Transverse colon (tissue), 4 donors: ENCODE data around the gene PLPP3. TPM values are rescaled to one million over a fixed set of nuclear protein-coding genes. Genes with fewer than 3 reads are reported as not detected.

Source experiments
- DNase-seq: peaks from one replicate; pipeline ENCODE4 v3.0.0-alpha.2; 2019
- H3K27ac ChIP-seq, 4 donors: fragments of 200-600 bp; sonication (generic); 2 replicates each; pipeline ENCODE4 v1.5.1; 2016 to 2018; ENCODE audit warnings: inconsistent platforms in 4 of 4
- H3K27me3 ChIP-seq: fragments of 200-600 bp; sonication (generic); 2 replicates; pipeline ENCODE4 v1.5.1; 2017; ENCODE audit warnings: inconsistent platforms
- H3K36me3 ChIP-seq, 4 donors: fragments of 200-600 bp; sonication (generic); 2 replicates each; pipeline ENCODE4 v1.5.1; 2017 to 2019; ENCODE audit warnings: inconsistent platforms in 4 of 4
- H3K4me1 ChIP-seq, 4 donors: fragments of 200-600 bp; sonication (generic); 2 replicates each; pipeline ENCODE4 v1.5.1; 2017 to 2020; ENCODE audit warnings: inconsistent platforms in 4 of 4
- H3K4me3 ChIP-seq, 4 donors: fragments of 200-600 bp; sonication (generic); 1 replicate in 1 of 4; 2 replicates in 3 of 4; pipeline versions ENCODE4 v1.5.1 to v1.6.1; 2017 to 2019; ENCODE audit warnings: inconsistent platforms in 4 of 4
- H3K9me3 ChIP-seq, 2 donors: fragments of 200-600 bp; sonication (generic); 2 replicates each; pipeline ENCODE4 v1.5.1; 2017 to 2019; ENCODE audit warnings: inconsistent platforms in 2 of 2
- EP300 ChIP-seq: sonication (generic); formaldehyde crosslinking; IDR thresholded peaks from one replicate; pipeline ENCODE4 v1.6.1; 2017; ENCODE audit warnings: antibody characterized with exemption, low read depth
- POLR2A ChIP-seq: fragments of 450-650 bp; IDR thresholded peaks from one replicate; pipeline ENCODE4 v1.6.1; 2016; ENCODE audit warnings: antibody characterized with exemption, mild to moderate bottlenecking, moderate library complexity
- POLR2AphosphoS5 ChIP-seq, 3 donors: sonication (generic); formaldehyde crosslinking; IDR thresholded peaks; one replicate each; pipeline ENCODE4 v1.6.1; 2016; ENCODE audit warnings: antibody characterized with exemption in 3 of 3
- WGBS, 2 donors: methylation state at CpG; one replicate each; pipeline ENCODE4 v1.1.5; 2018; ENCODE audit warnings: low coverage in 1 of 2; 5-methylcytosine and 5-hydroxymethylcytosine counted together
- in situ Hi-C, 4 donors: fragments of 200-750 bp; cut with MboI; loops; one replicate each; pipeline versions ENCODE4 v1.15.0 to v1.15.1; 2017; ENCODE audit warnings: low sequenced_read_pairs in 3 of 4, low pct_ligation_motif_present in 1 of 4, low pct_unique_long_range_greater_than_20kb in 1 of 4
- intact Hi-C: fragments of 100-400 bp; cut with DNase I; formaldehyde crosslinking; loops from one replicate; pipeline ENCODE4 v1.15.1; 2023; ENCODE audit warnings: low total_unique reads
- total RNA-seq, 4 donors: library from RNA; depleted of rRNA; stranded (reverse); fragments of >200 nt; gene quantifications; one replicate each; pipeline ENCODE4 v1.1.0, GENCODE V29; 2016
- TF ChIP-seq, protein P1 (sequence below), 5 experiments: fragments of 200-600 bp in 3 of 5; fragments of 450-650 bp in 2 of 5; sonication (generic) in 3 of 5; IDR thresholded peaks; 1 replicate in 2 of 5; 2 replicates in 3 of 5; pipeline ENCODE4 v1.5.1; 2016 to 2017; ENCODE audit warnings: antibody characterized with exemption in 5 of 5, inconsistent platforms in 3 of 5, mild to moderate bottlenecking in 2 of 5, moderate library complexity in 1 of 5

PLPP3 gene
- total RNA-seq, 4 donors from 2014 or later = 51.2 to 75.1 (median 63.3) TPM

GRCh38 chr1:56578138-56578962 is 1.0 kb downstream of the PLPP3 start:
- no peaks in the 10 kb centered on the region for H3K36me3 ChIP-seq
- H3K4me1 ChIP-seq = peaks cover 0 to 35% (median 24%) of the 10 kb centered on the region in 4 donors
- intact Hi-C loops = loop anchor here (10.0 kb wide), 1 partner anchor 394 kb away; no protein-coding TSS in a partner anchor
- peak overlapping the region; percentile 91 to 98 (median 95) for H3K27ac ChIP-seq
- in situ Hi-C loops = loop anchor here in 3 of 4 donors (25.0 kb wide), 4 partner anchors 166 to 1441 kb away; no protein-coding TSS in a partner anchor
- H3K27me3 ChIP-seq = no peaks in the 10 kb centered on the region
- peak overlapping the region; percentile 59 to 98 (median 89) for H3K4me3 ChIP-seq
- WGBS, 2 donors = 2% methylated on average over 27 of the region's 64 CpGs; no CpG with 5 or more reads in 1 of the 2 donors
- DNase-seq = peak; percentile 68
- TF ChIP-seq POLR2AphosphoS5 (IDR thresholded peaks at IDR 0.05) (peak in 2 of 3 donors; percentile 51), EP300 (no peak), POLR2A (peak; percentile 69)
- TF ChIP-seq, protein P1, sequence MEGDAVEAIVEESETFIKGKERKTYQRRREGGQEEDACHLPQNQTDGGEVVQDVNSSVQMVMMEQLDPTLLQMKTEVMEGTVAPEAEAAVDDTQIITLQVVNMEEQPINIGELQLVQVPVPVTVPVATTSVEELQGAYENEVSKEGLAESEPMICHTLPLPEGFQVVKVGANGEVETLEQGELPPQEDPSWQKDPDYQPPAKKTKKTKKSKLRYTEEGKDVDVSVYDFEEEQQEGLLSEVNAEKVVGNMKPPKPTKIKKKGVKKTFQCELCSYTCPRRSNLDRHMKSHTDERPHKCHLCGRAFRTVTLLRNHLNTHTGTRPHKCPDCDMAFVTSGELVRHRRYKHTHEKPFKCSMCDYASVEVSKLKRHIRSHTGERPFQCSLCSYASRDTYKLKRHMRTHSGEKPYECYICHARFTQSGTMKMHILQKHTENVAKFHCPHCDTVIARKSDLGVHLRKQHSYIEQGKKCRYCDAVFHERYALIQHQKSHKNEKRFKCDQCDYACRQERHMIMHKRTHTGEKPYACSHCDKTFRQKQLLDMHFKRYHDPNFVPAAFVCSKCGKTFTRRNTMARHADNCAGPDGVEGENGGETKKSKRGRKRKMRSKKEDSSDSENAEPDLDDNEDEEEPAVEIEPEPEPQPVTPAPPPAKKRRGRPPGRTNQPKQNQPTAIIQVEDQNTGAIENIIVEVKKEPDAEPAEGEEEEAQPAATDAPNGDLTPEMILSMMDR (IDR thresholded peaks at IDR 0.05) = peak in 1 of 5 experiments; percentile 5
- H3K9me3 ChIP-seq = no peaks in the 10 kb centered on the region

DNA sequence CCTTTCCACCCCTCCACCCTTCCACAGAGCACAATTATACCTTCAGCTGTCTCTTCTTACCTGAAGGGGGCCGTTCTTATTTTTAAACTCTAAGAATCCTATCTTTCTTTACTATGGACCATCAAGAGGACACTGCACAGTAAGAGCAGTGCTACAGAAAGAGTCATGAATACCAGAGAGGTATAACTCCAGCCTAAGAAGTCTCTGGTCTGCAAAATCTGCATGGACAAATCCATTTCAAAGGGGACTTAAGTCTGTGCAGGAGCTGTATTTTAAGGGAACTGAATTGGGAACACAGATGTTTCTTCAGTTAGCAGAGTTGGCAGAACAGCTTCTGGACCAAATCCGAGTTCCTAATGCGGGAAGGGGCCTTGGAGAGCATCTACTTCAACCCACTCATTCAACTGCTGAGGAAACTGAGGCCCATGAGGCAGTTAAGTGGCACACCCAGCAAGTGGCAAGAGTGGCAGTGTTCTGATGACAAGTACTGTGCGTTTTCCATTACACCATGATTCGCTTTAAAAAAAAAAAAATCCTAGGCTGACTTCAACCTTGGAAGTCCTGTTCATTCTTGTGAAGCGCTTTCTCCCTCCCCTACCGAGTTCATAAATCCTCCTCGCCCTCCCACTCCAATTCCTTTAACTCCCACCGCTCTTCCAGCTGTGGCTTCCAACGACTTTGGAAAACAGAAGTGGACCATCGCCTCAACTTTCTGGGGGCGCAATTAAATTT is 1.8 kb downstream of the PLPP3 start:
- H3K4me3 ChIP-seq = peak overlapping the region; percentile 59 to 98 (median 89)
- H3K27ac ChIP-seq = peak overlapping the region; percentile 91 to 98 (median 95)
- no peaks in the 10 kb centered on the region for H3K9me3 ChIP-seq
- 15 to 18% methylated on average over 5 to 12 of the region's 12 CpGs for WGBS, 2 donors
- peaks cover 4 to 43% (median 27%) of the 10 kb centered on the region in 4 donors for H3K4me1 ChIP-seq
- in situ Hi-C loops (loop anchor here in 3 of 4 donors (25.0 kb wide), 4 partner anchors 165 to 1440 kb away; no protein-coding TSS in a partner anchor), intact Hi-C loops (loop anchor here (10.0 kb wide), 1 partner anchor 393 kb away; no protein-coding TSS in a partner anchor)
- H3K36me3 ChIP-seq = no peaks in the 10 kb centered on the region
- no peaks in the 10 kb centered on the region for H3K27me3 ChIP-seq
- DNase-seq = no peak
- TF ChIP-seq, protein P1 (IDR thresholded peaks at IDR 0.05) = no peak
- TF ChIP-seq POLR2AphosphoS5 (IDR thresholded peaks at IDR 0.05) (no peak), POLR2A (no peak), EP300 (no peak)

DNA sequence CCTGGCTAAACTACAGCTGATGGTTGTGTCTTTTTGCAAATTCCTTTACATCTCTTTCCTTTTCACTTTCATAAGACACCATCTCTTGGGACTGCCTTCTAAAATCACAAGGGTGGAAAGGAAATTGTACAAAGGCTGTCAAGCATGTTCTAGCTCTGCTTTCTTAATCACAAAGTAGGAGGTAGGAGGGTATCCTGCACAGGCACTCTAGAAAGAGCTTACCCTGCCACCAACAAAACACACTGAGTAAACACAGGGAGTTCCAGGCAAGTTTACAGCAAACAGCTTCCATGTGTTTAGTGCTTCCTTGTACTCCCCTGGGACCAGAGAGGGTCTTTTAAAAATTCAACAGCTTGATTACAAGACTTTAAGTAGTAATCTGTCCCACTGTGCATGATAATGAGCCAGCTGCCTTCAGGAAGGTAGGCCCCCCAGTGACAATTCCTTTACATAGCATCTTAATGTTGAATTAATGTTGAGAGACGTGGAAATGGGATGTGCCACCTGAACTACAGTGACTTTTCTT is 2.4 kb downstream of the PLPP3 start:
- H3K27me3 ChIP-seq = no peaks in the 10 kb centered on the region
- peak overlapping the region; percentile 91 to 98 (median 95) for H3K27ac ChIP-seq
- H3K9me3 ChIP-seq = no peaks in the 10 kb centered on the region
- WGBS, 2 donors = 5% methylated on average over 1 of the region's 1 CpG; no CpG with 5 or more reads in 1 of the 2 donors
- in situ Hi-C loops (loop anchor here in 3 of 4 donors (25.0 kb wide), 4 partner anchors 165 to 1440 kb away; no protein-coding TSS in a partner anchor), intact Hi-C loops (loop anchor here (10.0 kb wide), 1 partner anchor 392 kb away; no protein-coding TSS in a partner anchor)
- H3K4me3 ChIP-seq = peak overlapping the region; percentile 59 to 98 (median 89)
- DNase-seq = no peak
- H3K36me3 ChIP-seq = no peaks in the 10 kb centered on the region
- H3K4me1 ChIP-seq = peaks cover 4 to 48% (median 27%) of the 10 kb centered on the region in 4 donors
- TF ChIP-seq, protein P1 (IDR thresholded peaks at IDR 0.05) = peak; percentile 17 to 39 (median 34)
- TF ChIP-seq POLR2AphosphoS5 (IDR thresholded peaks at IDR 0.05) (no peak), POLR2A (no peak), EP300 (no peak)
